Suppressor macrophage (primary cell): ENCODE measurements around the gene ATP6V1F.

Experiments
- DNase-seq, 4 experiments: peaks; one replicate each; pipeline ENCODE4 v3.0.0-alpha.2; 2020 to 2022

ATP6V1F gene

DNA sequence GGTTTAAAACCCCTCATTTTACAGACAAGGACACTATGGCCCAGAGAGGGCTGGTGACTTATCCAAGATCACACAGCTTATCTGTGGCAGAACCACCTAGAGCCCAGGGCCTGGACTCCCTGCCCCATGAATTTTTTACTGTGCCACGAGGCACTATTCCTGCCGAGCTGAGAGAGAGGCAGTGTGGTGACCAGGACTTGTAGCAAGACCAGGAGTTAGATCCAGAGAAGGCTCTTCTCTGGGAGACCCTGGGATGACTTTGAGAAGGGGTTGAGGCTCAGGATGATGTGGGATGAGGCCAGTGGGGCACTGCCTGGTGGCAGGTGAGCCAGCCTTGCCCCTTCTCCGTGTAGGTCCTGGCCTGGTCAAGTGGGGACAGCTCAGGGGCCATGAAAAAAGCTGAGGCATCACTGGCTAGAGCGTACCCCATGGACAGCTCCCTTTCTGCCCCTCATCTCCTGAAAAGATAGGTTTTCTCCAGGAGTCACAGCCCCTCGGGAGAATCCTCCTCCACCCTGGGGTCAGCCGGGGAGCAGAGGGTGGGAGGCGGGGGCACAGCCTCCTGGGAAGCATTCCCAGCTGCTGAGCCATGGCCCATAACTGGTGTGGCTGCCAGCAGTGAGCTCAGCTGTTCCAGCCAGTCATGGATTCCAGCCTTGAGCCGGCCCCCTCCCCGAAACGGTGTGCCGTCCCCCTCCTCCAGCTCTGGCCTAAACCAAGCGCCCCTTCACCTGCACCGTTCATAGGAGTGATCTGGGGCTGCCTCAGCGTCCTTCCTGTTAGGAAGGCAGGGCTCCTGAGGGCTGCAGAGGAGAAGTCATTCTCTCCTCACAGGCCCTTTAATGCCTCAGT, 26.6 kb upstream of the ATP6V1F start:
- no peak for DNase-seq

DNA sequence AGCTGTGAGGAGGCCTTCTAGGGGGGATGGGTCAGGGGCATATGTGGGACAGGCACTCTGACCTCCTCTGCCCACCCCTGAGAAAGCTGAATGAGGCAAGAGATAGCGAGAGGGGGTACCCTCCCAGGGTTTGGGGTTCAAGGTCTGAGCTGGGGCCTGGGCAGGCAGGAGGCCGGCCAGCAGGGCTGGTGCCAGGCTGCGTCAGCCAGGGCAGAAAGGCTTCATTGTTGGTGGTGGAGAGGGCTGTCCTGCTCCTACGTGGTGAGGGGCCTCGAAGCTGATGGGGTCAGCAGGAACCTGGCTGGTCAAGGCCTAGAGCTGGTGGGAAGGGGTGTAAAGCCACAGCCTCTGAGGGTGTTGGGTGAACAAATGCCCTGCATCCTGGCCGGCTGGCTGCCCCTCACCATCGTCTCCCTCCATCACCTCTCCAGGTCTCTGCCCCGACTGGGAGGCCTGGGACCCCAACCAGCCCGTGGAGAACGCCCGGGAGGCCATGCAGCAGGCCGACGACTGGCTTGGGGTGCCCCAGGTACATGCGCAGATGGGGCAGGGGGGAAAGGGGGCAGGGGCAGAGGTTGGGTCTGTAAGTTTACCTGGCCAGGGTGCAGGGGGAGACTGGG, 25.8 kb upstream of the ATP6V1F start:
- no peak for DNase-seq

DNA sequence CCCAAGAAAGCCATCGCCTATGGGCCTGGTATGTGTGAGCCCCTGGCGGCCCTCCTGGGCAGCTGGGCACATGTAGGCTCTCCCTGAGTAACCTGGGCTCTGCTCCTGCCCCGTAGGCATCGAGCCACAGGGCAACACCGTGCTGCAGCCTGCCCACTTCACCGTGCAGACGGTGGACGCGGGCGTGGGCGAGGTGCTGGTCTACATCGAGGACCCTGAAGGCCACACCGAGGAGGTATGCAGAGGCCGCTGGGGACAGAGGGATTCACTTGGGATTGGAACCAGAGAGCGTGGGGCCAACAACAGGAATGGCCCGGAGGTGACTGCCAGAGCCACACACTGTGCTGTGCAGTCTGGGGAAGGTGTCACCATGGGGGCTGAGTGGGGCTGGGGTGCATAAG, 25.1 kb upstream of the ATP6V1F start:
- no peak for DNase-seq

DNA sequence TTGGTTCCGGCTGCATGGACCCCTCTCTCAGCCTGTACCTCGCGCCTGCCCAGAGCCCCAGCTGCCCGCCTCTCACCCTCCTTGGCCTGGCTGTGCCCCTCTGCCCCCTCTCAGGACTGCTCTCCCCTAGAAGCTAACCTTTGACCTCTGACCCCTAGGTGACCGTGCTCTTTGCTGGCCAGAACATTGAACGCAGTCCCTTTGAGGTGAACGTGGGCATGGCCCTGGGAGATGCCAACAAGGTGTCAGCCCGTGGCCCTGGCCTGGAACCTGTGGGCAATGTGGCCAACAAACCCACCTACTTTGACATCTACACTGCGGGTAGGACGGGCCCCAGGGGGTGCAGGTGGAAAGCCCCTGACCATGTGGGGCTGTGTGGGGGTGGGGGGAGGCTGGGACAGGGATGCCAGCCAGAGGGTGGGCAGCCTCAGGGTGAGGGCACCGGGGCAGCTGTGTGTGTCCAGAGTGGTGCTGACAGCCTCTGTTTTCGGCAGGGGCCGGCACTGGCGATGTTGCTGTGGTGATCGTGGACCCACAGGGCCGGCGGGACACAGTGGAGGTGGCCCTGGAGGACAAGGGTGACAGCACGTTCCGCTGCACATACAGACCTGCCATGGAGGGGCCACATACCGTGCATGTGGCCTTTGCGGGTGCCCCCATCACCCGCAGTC, 24.4 kb upstream of the ATP6V1F start:
- DNase-seq: no peak

DNA sequence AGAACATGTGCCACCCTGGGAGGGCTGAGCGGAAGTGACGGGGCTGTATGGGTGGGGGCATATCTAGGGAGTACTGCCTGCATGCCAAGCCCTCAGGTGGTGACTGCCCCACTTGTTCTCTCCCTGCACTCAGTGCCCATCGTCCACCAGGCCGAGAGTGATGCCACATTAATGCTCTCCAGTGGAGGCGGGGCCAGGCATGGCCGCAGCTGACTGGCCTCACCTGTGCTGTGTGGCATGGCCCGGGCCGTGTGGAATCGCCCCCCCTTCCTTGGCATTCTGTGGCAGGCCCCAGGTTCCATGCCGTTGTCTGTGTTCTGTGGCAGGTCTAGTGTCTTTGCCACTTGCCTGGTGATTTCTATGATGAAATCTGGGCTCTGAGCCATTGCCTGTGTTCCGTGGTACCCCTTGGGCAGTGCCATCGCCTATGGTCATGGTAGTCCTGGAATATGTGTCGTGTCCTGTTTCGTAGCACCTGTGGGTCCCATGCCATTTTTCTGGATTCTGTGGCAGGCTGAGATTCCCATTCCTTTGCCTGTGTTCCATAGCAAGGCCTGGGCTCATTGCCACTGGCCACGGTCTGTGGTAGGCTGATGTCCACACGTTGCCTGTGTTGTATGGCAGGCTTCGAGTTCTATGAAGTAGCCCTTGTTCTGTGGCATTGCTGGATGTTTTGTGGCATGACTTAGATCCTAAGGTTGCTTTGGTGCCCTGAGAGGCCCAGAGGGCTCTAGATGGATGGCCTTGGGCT, 23.5 kb upstream of the ATP6V1F start:
- no peak for DNase-seq

DNA sequence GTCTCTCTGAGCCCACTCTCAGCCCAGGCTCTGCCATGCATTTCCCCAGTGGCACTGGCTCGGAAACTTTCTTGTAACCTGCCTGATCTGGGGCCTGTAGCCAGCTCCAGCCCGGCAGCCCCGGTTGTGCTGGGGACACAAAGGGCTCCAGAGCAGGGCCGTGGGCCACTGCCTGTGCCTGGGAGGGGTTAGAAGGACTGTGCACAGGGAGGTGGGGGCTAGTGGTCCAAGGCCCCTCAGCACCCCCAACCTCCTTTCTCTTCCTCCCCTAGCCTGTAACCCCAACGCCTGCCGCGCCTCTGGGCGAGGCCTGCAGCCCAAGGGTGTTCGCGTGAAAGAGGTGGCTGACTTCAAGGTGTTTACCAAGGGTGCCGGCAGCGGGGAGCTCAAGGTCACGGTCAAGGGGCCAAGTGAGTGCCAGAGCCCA, 22.9 kb upstream of the ATP6V1F start:
- DNase-seq: no peak

DNA sequence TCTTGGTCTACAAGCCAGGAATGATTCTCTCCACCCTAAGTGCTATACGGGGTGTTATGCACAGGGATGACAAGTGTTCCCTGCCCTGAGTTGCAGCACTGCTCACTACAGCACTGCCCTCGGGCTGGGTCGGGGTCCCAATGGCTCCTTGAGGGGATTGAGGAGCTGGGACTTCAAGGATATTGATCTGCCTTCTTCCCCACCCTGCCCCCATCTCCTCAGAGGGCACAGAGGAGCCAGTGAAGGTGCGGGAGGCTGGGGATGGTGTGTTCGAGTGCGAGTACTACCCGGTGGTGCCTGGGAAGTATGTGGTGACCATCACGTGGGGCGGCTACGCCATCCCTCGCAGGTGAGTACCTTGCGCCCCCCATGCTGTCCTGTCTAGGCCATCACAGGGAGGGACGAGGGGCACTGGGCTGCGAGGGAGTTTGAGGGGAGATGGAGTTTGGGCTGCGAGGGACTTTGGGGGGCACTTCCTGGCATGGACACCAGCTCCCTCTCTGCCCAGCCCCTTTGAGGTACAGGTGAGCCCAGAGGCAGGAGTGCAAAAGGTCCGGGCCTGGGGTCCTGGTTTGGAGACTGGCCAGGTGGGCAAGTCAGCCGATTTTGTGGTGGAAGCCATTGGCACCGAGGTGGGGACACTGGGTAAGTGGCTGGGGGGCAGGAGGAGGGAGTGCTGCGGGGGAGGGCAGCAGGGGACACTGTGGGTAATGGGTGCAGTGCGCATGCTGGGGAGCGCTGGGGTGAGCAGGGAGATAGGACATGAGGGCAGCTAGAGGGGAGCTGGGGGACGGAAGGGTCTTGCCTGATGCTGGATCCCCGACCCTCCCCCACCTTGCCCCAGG, 22.1 kb upstream of the ATP6V1F start:
- DNase-seq: no peak

DNA sequence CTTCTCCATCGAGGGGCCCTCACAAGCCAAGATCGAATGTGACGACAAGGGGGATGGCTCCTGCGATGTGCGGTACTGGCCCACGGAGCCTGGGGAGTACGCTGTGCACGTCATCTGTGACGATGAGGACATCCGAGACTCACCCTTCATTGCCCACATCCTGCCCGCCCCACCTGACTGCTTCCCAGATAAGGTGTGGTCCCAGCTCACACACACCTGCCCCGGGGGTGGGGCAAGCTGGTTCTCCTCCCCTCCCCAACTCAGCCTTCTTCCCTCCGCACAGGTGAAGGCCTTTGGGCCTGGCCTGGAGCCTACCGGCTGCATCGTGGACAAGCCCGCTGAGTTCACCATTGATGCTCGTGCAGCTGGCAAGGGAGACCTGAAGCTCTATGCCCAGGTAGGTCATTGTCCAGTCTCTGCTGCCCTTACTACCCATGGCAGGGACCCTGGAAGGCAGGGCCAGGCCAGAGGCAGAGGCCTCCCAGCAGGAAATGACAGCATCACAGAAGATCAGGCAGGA, 21.4 kb upstream of the ATP6V1F start:
- DNase-seq: no peak

DNA sequence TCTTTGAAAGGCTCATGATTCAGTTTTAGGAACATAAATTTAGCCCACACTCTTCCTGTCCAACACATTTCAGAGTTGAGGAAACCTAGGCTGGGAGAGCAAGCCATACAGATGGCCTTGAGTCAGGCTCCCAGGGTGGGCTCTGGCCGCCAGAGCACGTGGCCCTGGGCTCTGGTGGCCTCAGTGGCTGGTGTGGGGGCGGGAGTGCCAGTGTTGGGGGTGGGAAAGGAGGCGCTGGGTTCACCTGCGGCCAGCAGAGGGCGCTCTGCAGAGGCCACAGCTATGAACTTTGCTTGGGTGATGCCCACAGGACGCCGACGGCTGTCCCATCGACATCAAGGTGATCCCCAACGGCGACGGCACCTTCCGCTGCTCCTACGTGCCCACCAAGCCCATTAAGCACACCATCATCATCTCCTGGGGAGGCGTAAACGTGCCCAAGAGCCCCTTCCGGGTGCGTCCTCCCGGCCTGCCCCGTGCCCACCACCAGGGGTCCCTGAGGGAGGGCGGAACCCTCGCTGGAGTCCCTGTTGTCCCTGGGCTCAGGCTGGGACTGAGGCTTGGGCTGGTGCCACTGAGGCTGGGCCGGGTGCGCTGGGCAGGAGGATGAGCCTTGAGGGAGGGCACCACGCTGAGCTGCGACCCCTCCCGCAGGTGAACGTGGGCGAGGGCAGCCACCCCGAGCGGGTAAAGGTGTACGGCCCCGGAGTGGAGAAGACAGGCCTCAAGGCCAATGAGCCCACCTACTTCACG, 20.6 kb upstream of the ATP6V1F start:
- DNase-seq: peak; percentile 78 to 85 (median 82)

DNA sequence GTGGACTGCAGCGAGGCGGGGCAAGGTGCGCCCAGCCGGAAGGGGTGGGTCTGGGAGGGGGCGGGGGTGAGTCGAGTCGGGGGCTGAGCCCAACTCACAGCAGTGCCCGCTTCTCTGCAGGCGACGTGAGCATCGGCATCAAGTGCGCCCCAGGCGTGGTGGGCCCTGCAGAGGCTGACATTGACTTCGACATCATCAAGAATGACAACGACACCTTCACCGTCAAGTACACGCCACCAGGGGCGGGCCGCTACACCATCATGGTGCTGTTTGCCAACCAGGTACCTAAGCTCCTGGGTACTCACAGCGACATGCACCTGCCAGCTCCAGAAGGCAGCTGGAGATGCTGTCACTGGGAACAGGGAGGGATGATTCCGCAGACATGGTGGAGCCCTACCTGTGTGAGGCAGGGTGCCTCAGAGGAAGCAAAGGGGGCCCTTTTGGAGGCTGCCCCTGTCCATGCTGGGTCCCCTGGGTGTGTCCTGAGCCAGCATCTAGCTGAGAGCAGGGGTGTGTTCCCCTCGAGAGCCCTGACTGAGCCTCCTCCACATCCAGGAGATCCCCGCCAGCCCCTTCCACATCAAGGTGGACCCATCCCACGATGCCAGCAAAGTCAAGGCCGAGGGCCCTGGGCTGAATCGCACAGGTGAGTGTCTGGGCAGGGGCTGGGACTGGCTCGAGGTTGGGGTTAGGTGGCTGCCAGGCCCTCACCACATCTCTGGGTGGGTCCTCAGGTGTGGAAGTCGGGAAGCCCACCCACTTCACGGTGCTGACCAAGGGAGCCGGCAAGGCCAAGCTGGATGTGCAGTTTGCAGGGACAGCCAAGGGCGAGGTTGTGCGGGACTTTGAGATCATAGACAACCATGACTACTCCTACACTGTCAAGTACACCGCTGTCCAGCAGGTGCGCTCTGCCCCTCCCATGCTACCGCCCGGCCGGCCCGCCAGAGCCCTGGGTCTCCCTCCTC, 19.7 kb upstream of the ATP6V1F start:
- DNase-seq: no peak

DNA sequence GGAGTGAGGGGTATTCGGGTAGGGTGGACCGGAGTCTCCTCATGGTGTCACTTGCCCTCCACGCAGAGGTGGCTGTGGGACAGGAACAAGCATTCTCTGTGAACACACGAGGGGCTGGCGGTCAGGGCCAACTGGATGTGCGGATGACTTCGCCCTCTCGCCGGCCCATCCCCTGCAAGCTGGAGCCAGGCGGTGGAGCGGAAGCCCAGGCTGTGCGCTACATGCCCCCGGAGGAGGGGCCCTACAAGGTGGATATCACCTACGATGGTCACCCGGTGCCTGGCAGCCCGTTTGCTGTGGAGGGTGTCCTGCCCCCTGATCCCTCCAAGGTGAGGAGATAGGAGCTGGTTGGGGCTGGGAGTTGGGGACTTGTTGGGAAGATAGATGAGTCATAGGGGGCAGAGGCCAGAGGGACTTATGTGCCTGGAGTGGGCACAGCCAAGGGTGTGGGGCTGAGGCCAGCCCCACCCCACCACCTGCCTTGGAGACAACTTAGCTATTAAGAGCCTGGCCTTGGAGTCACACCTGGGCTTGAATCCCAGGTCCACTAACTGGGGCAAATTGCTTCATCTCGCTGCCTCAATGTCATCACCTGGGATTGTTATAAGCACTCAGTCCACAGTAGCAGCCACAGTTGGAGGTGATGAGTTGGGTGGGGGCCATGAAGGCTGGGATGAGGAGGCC, 18.6 kb upstream of the ATP6V1F start:
- DNase-seq: no peak

DNA sequence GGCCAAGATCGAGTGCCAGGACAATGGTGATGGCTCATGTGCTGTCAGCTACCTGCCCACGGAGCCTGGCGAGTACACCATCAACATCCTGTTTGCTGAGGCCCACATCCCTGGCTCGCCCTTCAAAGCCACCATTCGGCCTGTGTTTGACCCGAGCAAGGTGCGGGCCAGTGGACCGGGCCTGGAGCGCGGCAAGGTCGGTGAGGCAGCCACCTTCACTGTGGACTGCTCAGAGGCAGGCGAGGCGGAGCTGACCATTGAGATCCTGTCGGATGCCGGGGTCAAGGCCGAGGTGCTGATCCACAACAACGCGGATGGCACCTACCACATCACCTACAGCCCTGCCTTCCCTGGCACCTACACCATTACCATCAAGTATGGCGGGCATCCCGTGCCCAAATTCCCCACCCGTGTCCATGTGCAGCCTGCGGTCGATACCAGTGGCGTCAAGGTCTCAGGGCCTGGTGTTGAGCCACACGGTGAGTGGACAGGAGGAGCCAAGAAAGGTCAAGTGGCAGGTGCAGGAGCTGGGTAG, 17.8 kb upstream of the ATP6V1F start:
- no peak for DNase-seq

DNA sequence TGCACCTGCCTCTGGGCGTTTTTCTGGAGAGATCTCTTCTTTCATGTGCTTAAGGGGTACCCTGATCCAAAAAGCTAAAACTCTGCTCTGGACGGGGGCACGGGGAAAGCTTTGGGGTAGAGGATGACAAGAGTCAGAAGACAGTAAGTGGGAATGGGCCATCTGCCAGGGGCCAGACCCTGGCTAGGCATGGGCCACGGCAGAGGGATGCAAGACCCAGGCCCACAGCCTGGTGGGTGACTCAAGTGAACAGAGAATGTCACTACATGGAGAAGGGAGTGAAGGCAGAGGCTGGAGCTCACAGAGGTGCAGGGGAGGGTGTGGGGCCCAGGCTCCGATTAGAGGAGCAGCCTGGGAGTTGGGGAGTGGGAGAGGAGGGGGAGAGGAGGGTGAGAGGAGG, 17.2 kb upstream of the ATP6V1F start:
- DNase-seq: no peak

DNA sequence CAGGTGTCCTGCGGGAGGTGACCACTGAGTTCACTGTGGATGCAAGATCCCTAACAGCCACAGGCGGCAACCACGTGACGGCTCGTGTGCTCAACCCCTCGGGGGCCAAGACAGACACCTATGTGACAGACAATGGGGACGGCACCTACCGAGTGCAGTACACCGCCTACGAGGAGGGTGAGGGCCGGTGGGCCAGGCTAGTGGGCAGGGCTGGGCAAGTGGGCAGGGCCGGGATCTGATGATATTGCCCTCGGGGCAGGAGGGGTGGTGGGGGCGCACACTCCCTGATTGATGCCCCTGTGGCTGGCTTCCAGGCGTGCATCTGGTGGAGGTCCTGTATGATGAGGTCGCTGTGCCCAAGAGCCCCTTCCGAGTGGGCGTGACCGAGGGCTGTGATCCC, 16.7 kb upstream of the ATP6V1F start:
- no peak for DNase-seq

DNA sequence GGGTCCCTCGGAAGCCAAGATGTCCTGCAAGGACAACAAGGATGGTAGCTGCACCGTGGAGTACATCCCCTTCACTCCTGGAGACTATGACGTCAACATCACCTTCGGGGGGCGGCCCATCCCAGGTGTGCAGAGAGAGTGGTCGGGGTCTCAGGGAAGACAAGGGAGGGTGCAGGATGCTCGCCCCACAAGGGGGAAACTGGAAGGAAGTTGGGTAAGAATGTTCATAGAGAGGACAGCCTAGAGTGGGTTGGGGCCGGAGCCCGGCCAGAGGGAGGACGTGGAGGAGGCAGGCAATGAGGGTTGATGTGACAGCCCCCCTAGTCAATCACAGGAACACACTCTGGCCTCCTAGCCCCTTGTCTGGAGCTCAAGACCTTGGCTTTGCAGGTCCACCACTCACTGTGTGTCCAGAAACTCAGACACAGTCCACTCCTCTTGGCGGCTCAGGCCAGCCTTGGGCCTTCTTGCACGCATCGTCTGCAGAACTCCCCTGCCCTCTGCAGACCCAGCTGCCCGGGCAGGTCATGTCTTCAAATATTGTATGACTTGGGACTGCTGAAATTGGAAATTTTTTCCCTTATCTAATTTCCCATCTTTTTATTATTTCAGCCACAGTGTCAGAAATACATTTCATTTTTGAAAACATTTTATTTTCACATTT, 15.7 kb upstream of the ATP6V1F start:
- DNase-seq: no peak

DNA sequence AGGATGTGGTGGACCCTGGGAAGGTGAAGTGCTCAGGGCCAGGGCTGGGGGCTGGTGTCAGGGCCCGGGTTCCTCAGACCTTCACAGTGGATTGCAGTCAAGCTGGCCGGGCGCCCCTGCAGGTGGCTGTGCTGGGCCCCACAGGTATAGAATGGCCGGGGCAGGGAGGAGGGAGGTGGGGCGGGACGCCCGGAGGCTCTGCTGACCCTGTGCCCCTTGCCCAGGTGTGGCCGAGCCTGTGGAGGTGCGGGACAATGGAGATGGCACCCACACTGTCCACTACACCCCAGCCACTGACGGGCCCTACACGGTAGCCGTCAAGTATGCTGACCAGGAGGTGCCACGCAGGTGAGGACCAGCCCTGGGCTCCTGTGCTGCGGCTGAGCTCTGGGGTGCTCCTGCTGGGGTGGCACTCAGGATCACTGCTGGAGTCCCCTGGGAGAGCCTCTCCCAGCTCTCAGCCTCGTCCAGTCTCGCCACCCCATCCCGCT, 14.9 kb upstream of the ATP6V1F start:
- no peak for DNase-seq

DNA sequence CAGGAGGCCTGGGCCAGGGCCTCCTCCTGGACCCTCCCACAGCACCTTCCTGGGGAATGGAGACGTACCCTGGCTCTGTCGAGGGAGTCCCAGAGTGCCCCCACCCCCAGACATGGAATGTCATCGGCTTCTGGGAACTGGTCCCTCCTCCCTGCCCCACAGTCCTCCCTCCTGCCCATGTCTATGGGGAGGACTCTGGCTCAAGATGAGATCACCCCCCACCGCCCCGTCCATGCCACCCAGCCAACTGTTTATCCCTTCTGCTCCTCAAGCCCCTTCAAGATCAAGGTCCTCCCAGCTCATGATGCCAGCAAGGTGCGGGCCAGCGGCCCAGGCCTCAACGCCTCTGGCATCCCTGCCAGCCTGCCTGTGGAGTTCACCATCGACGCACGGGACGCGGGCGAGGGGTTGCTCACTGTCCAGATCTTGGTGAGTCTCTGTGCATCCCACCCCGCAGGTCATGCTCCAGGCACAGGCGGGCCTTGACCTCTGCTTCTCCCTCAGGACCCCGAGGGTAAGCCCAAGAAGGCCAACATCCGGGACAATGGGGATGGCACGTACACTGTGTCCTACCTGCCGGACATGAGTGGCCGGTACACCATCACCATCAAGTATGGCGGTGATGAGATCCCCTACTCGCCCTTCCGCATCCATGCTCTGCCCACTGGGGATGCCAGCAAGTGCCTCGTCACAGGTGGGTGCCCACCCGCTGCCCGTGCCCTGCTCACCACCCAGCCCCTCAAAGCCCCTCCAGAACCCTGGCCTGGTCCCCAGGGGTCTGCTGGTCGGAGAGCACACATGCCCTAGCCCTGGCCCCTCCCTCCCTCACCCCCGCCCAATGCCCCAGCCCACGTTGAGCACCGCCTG, 14.1 kb upstream of the ATP6V1F start:
- DNase-seq: no peak
